SK-N-SH (cell line): ENCODE measurements around the gene C2CD4C.

Source experiments
- EP300 ChIP-seq, 2 experiments: IDR thresholded peaks; 2 replicates each; pipeline versions ENCODE4 v1.4.0 to v1.6.1; 2012; ENCODE audit warnings: borderline replicate concordance in 1 of 2, low read depth in 1 of 2, low read length in 1 of 2
- YY1 ChIP-seq: IDR thresholded peaks from 2 replicates; pipeline ENCODE4 v1.4.0; 2012; ENCODE audit warnings: low read depth, mild to moderate bottlenecking
- TF ChIP-seq, protein P1 (sequence below): fragments of 200-600 bp; sonication (generic); IDR thresholded peaks from 2 replicates; pipeline ENCODE4 v1.6.1; 2017; ENCODE audit warnings: antibody characterized with exemption, mild to moderate bottlenecking, moderate library complexity
- TF ChIP-seq, protein P2 (sequence below): IDR thresholded peaks from 2 replicates; pipeline ENCODE4; 2012
- TF ChIP-seq, protein P3 (sequence below): IDR thresholded peaks from 2 replicates; pipeline ENCODE4 v1.6.1; 2012; ENCODE audit warnings: mild to moderate bottlenecking, low read depth, low read length, moderate library complexity

DNA sequence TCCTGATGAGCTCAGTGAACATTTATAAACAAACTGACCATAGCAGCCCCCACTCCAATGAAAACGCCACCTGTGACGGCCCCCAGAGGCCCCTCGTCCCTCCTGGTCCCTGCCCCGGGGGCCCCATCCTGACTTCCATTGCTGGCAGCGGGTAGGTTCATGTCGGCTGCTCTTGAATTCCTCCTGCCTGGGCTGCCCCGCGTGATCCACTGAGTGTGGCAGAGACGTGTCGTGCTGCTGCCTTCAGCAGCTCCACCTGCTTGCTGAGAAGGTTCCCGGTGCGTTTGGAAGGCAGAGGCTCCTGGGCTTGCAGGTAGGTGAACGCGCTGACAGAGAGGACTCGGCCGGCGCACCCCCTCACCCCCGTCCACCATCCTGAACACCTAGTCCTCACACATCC, 11.6 kb downstream of the C2CD4C start:
- TF ChIP-seq, protein P1, sequence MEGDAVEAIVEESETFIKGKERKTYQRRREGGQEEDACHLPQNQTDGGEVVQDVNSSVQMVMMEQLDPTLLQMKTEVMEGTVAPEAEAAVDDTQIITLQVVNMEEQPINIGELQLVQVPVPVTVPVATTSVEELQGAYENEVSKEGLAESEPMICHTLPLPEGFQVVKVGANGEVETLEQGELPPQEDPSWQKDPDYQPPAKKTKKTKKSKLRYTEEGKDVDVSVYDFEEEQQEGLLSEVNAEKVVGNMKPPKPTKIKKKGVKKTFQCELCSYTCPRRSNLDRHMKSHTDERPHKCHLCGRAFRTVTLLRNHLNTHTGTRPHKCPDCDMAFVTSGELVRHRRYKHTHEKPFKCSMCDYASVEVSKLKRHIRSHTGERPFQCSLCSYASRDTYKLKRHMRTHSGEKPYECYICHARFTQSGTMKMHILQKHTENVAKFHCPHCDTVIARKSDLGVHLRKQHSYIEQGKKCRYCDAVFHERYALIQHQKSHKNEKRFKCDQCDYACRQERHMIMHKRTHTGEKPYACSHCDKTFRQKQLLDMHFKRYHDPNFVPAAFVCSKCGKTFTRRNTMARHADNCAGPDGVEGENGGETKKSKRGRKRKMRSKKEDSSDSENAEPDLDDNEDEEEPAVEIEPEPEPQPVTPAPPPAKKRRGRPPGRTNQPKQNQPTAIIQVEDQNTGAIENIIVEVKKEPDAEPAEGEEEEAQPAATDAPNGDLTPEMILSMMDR, result no peak
- TF ChIP-seq, protein P2, sequence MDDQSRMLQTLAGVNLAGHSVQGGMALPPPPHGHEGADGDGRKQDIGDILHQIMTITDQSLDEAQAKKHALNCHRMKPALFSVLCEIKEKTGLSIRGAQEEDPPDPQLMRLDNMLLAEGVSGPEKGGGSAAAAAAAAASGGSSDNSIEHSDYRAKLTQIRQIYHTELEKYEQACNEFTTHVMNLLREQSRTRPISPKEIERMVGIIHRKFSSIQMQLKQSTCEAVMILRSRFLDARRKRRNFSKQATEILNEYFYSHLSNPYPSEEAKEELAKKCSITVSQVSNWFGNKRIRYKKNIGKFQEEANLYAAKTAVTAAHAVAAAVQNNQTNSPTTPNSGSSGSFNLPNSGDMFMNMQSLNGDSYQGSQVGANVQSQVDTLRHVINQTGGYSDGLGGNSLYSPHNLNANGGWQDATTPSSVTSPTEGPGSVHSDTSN, result no peak
- TF ChIP-seq, protein P3, sequence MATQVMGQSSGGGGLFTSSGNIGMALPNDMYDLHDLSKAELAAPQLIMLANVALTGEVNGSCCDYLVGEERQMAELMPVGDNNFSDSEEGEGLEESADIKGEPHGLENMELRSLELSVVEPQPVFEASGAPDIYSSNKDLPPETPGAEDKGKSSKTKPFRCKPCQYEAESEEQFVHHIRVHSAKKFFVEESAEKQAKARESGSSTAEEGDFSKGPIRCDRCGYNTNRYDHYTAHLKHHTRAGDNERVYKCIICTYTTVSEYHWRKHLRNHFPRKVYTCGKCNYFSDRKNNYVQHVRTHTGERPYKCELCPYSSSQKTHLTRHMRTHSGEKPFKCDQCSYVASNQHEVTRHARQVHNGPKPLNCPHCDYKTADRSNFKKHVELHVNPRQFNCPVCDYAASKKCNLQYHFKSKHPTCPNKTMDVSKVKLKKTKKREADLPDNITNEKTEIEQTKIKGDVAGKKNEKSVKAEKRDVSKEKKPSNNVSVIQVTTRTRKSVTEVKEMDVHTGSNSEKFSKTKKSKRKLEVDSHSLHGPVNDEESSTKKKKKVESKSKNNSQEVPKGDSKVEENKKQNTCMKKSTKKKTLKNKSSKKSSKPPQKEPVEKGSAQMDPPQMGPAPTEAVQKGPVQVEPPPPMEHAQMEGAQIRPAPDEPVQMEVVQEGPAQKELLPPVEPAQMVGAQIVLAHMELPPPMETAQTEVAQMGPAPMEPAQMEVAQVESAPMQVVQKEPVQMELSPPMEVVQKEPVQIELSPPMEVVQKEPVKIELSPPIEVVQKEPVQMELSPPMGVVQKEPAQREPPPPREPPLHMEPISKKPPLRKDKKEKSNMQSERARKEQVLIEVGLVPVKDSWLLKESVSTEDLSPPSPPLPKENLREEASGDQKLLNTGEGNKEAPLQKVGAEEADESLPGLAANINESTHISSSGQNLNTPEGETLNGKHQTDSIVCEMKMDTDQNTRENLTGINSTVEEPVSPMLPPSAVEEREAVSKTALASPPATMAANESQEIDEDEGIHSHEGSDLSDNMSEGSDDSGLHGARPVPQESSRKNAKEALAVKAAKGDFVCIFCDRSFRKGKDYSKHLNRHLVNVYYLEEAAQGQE, result no peak
- TF ChIP-seq EP300 (IDR thresholded peaks at IDR 0.05; ENCODE audit: borderline replicate concordance in 1 of 2, low read depth in 1 of 2, low read length in 1 of 2), result no peak
- no peak for TF ChIP-seq YY1
